GM10266 (cell line): ENCODE data around the gene SMG7.

Source experiments
- DNase-seq: peaks from one replicate; pipeline ENCODE4 v3.0.0; 2012; ENCODE audit errors: extremely low spot score
- CTCF ChIP-seq: IDR thresholded peaks from 2 replicates; pipeline ENCODE4 v1.5.1; 2012; ENCODE audit warnings: mild to moderate bottlenecking, low read depth; ENCODE audit not compliant: control insufficient read depth, insufficient read depth; ENCODE audit errors: missing control alignments

The SMG7 gene

GRCh38 chr1:183454377-183454776, 17.9 kb upstream of the SMG7 start:
- DNase-seq, result no peak

DNA sequence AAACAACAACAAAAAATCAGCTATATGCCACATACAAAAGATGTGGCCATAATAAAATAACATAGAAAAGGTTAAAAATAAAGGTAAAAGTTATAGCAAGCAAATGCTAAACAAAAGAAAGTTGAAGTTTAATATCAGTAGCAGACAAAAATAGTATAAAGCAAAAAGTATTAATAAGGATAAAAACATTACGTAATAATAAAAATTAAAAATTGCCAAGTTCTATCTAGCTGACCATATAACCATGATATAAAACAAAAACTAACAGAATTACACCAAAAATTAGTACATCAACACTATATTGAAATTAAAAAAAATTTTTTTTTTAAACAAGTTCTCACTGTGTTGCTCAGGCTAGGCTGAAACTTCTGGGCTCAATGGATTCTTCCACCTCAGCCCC, 15.5 kb upstream of the SMG7 start:
- no peak for DNase-seq
- TF ChIP-seq CTCF, result no peak

More at GRCh38 chr1:183454377-183454776, 17.9 kb upstream of the SMG7 start:
- TF ChIP-seq CTCF, result no peak

DNA sequence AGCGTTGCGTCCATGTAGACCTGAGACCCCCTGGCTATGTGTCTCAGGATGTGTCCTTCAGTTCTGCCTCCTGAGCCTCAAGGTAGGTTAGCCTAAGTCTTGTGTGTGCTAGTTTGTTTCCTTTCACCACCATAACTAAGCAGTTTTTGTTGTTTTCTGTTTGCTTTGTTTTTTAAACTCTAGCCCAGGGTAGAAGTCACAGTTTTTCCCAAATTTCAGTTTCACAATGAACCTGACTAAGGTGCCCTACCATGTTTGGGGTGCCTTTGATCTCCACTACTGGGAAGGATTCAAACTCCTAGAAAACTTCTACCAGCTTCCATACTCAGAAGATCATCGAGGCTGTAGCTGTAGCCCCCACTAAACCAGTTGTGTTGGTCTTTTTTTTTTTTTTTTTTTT, 14.8 kb upstream of the SMG7 start:
- TF ChIP-seq CTCF, result no peak
- DNase-seq, result no peak

- no peak for DNase-seq
- no peak for TF ChIP-seq CTCF
Measured at GRCh38 chr1:183460596-183460995, 11.7 kb upstream of the SMG7 start.

DNA sequence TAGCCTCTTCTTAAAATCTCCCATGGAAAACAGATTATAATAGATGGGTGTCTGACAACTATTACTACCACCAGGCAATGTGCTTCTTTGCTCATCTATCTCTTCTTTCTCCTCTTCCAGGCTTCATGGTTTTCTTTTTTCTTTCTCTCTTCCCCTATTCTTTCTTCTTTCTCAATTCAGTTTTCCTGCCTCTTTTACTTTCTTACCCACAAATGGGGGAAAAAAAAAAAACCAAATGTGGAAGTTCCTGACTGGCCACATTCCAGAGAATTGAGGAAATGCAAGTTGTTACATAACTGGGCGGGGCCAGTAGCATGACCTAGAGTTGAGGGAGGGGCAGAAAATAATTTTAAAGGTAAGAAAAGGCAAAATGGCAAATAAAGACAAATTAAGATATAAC, 10.9 kb upstream of the SMG7 start:
- no peak for DNase-seq
- TF ChIP-seq CTCF, result no peak

DNA sequence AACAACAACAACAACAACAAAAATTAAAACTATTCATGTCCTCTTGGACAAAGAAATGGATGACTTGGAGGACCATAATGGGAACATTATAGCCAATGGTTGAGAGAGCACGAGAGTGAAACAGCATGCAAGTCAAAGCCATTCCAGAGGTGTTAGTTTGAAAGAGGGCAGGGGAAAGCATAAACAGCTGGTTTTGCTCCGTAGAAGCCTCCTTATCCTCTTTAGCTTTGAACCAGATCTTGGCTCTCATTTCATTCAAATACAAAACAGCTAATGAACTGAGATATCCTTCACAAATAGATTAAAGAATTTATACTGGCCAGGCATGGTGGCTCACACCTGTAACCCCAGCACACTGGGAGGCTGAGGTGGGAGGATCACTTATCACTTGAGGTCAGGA, 8.7 kb upstream of the SMG7 start:
- DNase-seq, result no peak
- no peak for TF ChIP-seq CTCF

DNA sequence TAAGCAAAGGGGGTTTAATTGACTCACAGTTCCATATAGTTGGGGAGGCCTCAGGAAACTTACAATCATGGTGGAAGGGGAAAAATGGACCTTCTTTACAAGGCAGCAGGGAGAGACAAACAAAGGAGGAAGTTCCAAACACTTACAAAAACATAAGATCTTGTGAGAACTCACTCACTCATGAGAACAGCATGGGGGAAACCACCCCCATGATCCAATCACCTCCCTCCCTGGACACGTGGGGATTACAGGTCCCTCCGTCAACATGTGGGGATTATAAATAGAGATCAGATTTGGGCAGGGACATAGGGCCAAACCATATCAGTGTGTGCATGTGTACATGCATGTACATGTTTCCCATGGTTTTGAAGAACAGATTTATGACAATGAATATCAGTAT, 5.5 kb upstream of the SMG7 start:
- DNase-seq, result no peak
- TF ChIP-seq CTCF, result no peak

GRCh38 chr1:183467687-183468086, 4.6 kb upstream of the SMG7 start:
- no peak for TF ChIP-seq CTCF
- DNase-seq, result no peak
